Tibial nerve (tissue), 4 donors: ENCODE results near the gene TTC33. TPM values are rescaled to one million over a fixed set of nuclear protein-coding genes. Genes with fewer than 3 reads are reported as not detected.

Source experiments
- DNase-seq, 2 donors: peaks; one replicate each; pipeline ENCODE4 v3.0.0-alpha.2; 2019; ENCODE audit warnings: low spot score in 2 of 2
- H3K27ac ChIP-seq, 4 donors: fragments of 200-600 bp; sonication (generic) in 3 of 4; one replicate each; pipeline ENCODE4 v1.5.1; 2017 to 2019; ENCODE audit warnings: mild to moderate bottlenecking in 1 of 4
- H3K27me3 ChIP-seq, 2 donors: fragments of 200-600 bp; sonication (generic) in 1 of 2; one replicate each; pipeline versions ENCODE4 v1.5.1 to v1.6.0; 2017 to 2019
- H3K36me3 ChIP-seq, 3 donors: fragments of 200-600 bp; sonication (generic); one replicate each; pipeline ENCODE4 v1.5.1; 2018 to 2019
- H3K4me1 ChIP-seq, 4 donors: fragments of 200-600 bp; sonication (generic) in 3 of 4; one replicate each; pipeline ENCODE4 v1.5.1; 2017 to 2019
- H3K4me3 ChIP-seq, 4 donors: fragments of 200-600 bp; sonication (generic) in 3 of 4; one replicate each; pipeline ENCODE4 v1.5.1; 2017 to 2019; ENCODE audit warnings: mild to moderate bottlenecking in 1 of 4, moderate library complexity in 1 of 4
- H3K9me3 ChIP-seq, 4 donors: fragments of 200-600 bp; sonication (generic) in 3 of 4; one replicate each; pipeline ENCODE4 v1.5.1; 2017 to 2019
- CTCF ChIP-seq, 5 experiments: fragments of 200-600 bp in 3 of 5; fragments of 450-650 bp in 2 of 5; sonication (generic) in 3 of 5; IDR thresholded peaks; one replicate each; pipeline ENCODE4 v1.5.1; 2016 to 2019; ENCODE audit warnings: antibody characterized with exemption in 5 of 5, mild to moderate bottlenecking in 3 of 5, moderate library complexity in 2 of 5
- EP300 ChIP-seq, 2 donors: sonication (generic); formaldehyde crosslinking; IDR thresholded peaks; one replicate each; pipeline ENCODE4 v1.6.1; 2017; ENCODE audit warnings: antibody characterized with exemption in 2 of 2, mild to moderate bottlenecking in 1 of 2
- POLR2A ChIP-seq, 2 donors: fragments of 450-650 bp; IDR thresholded peaks; one replicate each; pipeline ENCODE4 v1.6.1; 2017; ENCODE audit warnings: antibody characterized with exemption in 2 of 2, mild to moderate bottlenecking in 2 of 2, moderate library complexity in 2 of 2
- WGBS, 2 donors: methylation state at CpG; one replicate each; pipeline ENCODE4 v1.1.5; 2018; 5-methylcytosine and 5-hydroxymethylcytosine counted together
- total RNA-seq, 4 donors: library from RNA; depleted of rRNA; stranded (reverse); fragments of >200 nt; gene quantifications; one replicate each; pipeline ENCODE4 v1.1.0, GENCODE V29; 2016

Gene TTC33
- total RNA-seq, 4 donors from 2014 or later = 11.4 to 27.1 (median 19.9) TPM

GRCh38 chr5:40676613-40677343, 79.0 kb downstream of the TTC33 start:
- no peak overlapping the region for H3K4me3 ChIP-seq
- TF ChIP-seq CTCF (IDR thresholded peaks at IDR 0.05) = no peak
- TF ChIP-seq EP300 (IDR thresholded peaks at IDR 0.05) = peak in 1 of 2 donors; percentile 10
- TF ChIP-seq POLR2A (IDR thresholded peaks at IDR 0.05) = no peak
- 60 to 68% methylated on average over 3 of the region's 3 CpGs for WGBS, 2 donors
- H3K36me3 ChIP-seq = no peaks in the 10 kb centered on the region
- DNase-seq = no peak
- peaks cover 0 to 51% (median 12%) of the 10 kb centered on the region in 4 donors for H3K4me1 ChIP-seq
- no peaks in the 10 kb centered on the region for H3K9me3 ChIP-seq
- H3K27ac ChIP-seq = peak overlapping the region in 3 of 4 donors; percentile 52 to 93 (median 90)
- H3K27me3 ChIP-seq = no peaks in the 10 kb centered on the region

- Histone ChIP-seq H3K4me3 (no peak overlapping the region), H3K27ac (no peak overlapping the region), H3K27me3 (no peaks in the 10 kb centered on the region), H3K9me3 (no peaks in the 10 kb centered on the region), H3K4me1 (peaks cover 0 to 39% (median 12%) of the 10 kb centered on the region in 4 donors), H3K36me3 (no peaks in the 10 kb centered on the region)
- 88 to 93% methylated on average over 7 of the region's 7 CpGs for WGBS, 2 donors
- TF ChIP-seq CTCF (IDR thresholded peaks at IDR 0.05) (no peak), POLR2A (IDR thresholded peaks at IDR 0.05) (no peak), EP300 (IDR thresholded peaks at IDR 0.05) (no peak)
- DNase-seq = no peak
Observed at GRCh38 chr5:40675396-40676133, 80.2 kb downstream of the TTC33 start.

GRCh38 chr5:40674661-40675235, 81.0 kb downstream of the TTC33 start:
- Histone ChIP-seq H3K4me3 (no peak overlapping the region), H3K36me3 (no peaks in the 10 kb centered on the region), H3K27me3 (no peaks in the 10 kb centered on the region), H3K9me3 (no peaks in the 10 kb centered on the region), H3K27ac (no peak overlapping the region), H3K4me1 (peaks cover 0 to 32% (median 8%) of the 10 kb centered on the region in 4 donors)
- TF ChIP-seq POLR2A (IDR thresholded peaks at IDR 0.05) = no peak
- no peak for TF ChIP-seq EP300 (IDR thresholded peaks at IDR 0.05)
- TF ChIP-seq CTCF (IDR thresholded peaks at IDR 0.05) = no peak
- no peak for DNase-seq
- 86 to 91% methylated on average over 6 of the region's 6 CpGs for WGBS, 2 donors

- Histone ChIP-seq H3K9me3 (no peaks in the 10 kb centered on the region), H3K27me3 (no peaks in the 10 kb centered on the region), H3K27ac (no peak overlapping the region), H3K36me3 (no peaks in the 10 kb centered on the region), H3K4me3 (no peak overlapping the region), H3K4me1 (peaks cover 0 to 15% (median 5%) of the 10 kb centered on the region in 4 donors)
- no peak for TF ChIP-seq POLR2A (IDR thresholded peaks at IDR 0.05)
- TF ChIP-seq EP300 (IDR thresholded peaks at IDR 0.05) = peak in 1 of 2 donors; percentile 31
- no peak for TF ChIP-seq CTCF (IDR thresholded peaks at IDR 0.05)
- WGBS, 2 donors = 48 to 56% methylated on average over 4 of the region's 4 CpGs
- DNase-seq = no peak
Observed at GRCh38 chr5:40672425-40672824, 83.3 kb downstream of the TTC33 start.
